Measurements from ENCODE around the gene KRT7.

- no peak for TF ChIP-seq POLR2A (IDR thresholded peaks at IDR 0.05; ENCODE audit: low read depth, low read length)
- TF ChIP-seq TAF1 (IDR thresholded peaks at IDR 0.05; ENCODE audit: borderline replicate concordance, low read depth, low read length), result no peak
Observed at GRCh38 chr12:52243259-52243855, 10.3 kb downstream of the KRT7 start.

All from GM12892 (cell line).